Fibroblast of lung (primary cell): Measurements from ENCODE around the gene ANKRD26. TPM values are rescaled to one million over a fixed set of nuclear protein-coding genes. Genes with fewer than 3 reads are reported as not detected.

ENCODE experiments used
- DNase-seq, 2 donors: peaks; one replicate each; pipeline versions ENCODE4 v3.0.0 to v3.0.0-alpha.2; 2010; ENCODE audit warnings: low read depth in 2 of 2
- H2AFZ ChIP-seq: 2 replicates; pipeline ENCODE4 v1.5.1; 2012; ENCODE audit warnings: low read length, control low read depth, inconsistent platforms
- H3K27ac ChIP-seq: 2 replicates; pipeline ENCODE4 v1.5.1; 2011; ENCODE audit warnings: low read length, control low read depth; ENCODE audit not compliant: insufficient read depth
- H3K27me3 ChIP-seq: 2 replicates; pipeline ENCODE4 v1.5.1; 2011; ENCODE audit warnings: mild to moderate bottlenecking, low read length; ENCODE audit not compliant: control insufficient read depth, insufficient read depth
- H3K36me3 ChIP-seq: 2 replicates; pipeline ENCODE4 v1.5.1; 2011; ENCODE audit warnings: low read length; ENCODE audit not compliant: control insufficient read depth, insufficient read depth
- H3K4me1 ChIP-seq: 2 replicates; pipeline ENCODE4 v1.5.1; 2011; ENCODE audit warnings: low read length; ENCODE audit not compliant: control insufficient read depth, insufficient read depth; ENCODE audit errors: extremely low read depth
- H3K4me2 ChIP-seq: 2 replicates; pipeline ENCODE4 v1.5.1; 2011; ENCODE audit warnings: low read length, control low read depth; ENCODE audit not compliant: insufficient read depth; ENCODE audit errors: extremely low read depth
- H3K4me3 ChIP-seq, 4 experiments: fragments of 200-600 bp in 1 of 4; sonication (generic) in 1 of 4; replicated peaks in 1 of 4; 2 replicates each; pipeline ENCODE4 v1.5.1; 2011 to 2016; ENCODE audit warnings: low read length in 4 of 4, low read depth in 3 of 4, mild to moderate bottlenecking in 3 of 4, control low read depth in 2 of 4, inconsistent platforms in 1 of 4, mixed read lengths in 1 of 4; ENCODE audit not compliant: insufficient read depth in 1 of 4; ENCODE audit errors: control extremely low read depth in 1 of 4
- H3K79me2 ChIP-seq: 2 replicates; pipeline ENCODE4 v1.5.1; 2012; ENCODE audit warnings: mild to moderate bottlenecking, low read length, inconsistent platforms; ENCODE audit not compliant: control insufficient read depth, insufficient read depth
- H3K9ac ChIP-seq: 2 replicates; pipeline ENCODE4 v1.5.1; 2011; ENCODE audit warnings: mild to moderate bottlenecking, low read length, control low read depth; ENCODE audit not compliant: insufficient read depth
- H3K9me3 ChIP-seq: 2 replicates; pipeline ENCODE4 v1.5.1; 2012; ENCODE audit warnings: low read depth, low read length; ENCODE audit not compliant: control insufficient read depth, insufficient read depth
- H4K20me1 ChIP-seq: 2 replicates; pipeline ENCODE4 v1.5.1; 2011; ENCODE audit warnings: low read length; ENCODE audit not compliant: control insufficient read depth, insufficient read depth; ENCODE audit errors: extremely low read depth
- CTCF ChIP-seq, 2 donors: IDR thresholded peaks in 1 of 2; conservative IDR thresholded peaks in 1 of 2; 1 replicate in 1 of 2; 2 replicates in 1 of 2; pipeline ENCODE4 v1.5.1; 2011 to 2012; ENCODE audit warnings: low read length in 2 of 2, control low read depth in 1 of 2, inconsistent platforms in 1 of 2, low read depth in 1 of 2, mild to moderate bottlenecking in 1 of 2
- EZH2 ChIP-seq: IDR thresholded peaks from 2 replicates; pipeline ENCODE4 v1.5.1; 2012; ENCODE audit warnings: low read length, control low read depth, mild to moderate bottlenecking; ENCODE audit errors: missing control alignments
- polyA plus RNA-seq, 2 donors: library from polyadenylated mRNA; depleted of rRNA in 1 of 2; stranded (reverse) in 1 of 2; unstranded in 1 of 2; fragments of >200 nt; gene quantifications; 2 replicates each; pipeline ENCODE4 v1.2.1, GENCODE V29; 2011 to 2012; ENCODE audit warnings: missing spikeins in 1 of 2
- total RNA-seq: library from RNA; depleted of rRNA; stranded (reverse); fragments of >200 nt; gene quantifications from 2 replicates; pipeline ENCODE4 v1.2.1, GENCODE V29; 2014

ANKRD26 gene
- total and polyA plus RNA-seq, 2 donors (not counting 1 experiment from before 2014, with no cell fraction given): 1.9 to 11.7 TPM

GRCh38 chr10:27030060-27030459 is 70.2 kb downstream of the ANKRD26 start:
- TF ChIP-seq CTCF (conservative IDR thresholded peaks at IDR 0.05 in 1 of 2, IDR thresholded peaks at IDR 0.05 in 1 of 2; ENCODE audit: low read depth in 1 of 2, low read length in 2 of 2): no peak
- TF ChIP-seq EZH2: no peak
- H3K9ac ChIP-seq: no peak overlapping the region

GRCh38 chr10:27022048-27022447 is 78.2 kb downstream of the ANKRD26 start:
- H3K27ac ChIP-seq: no peak overlapping the region
- no peaks in the 10 kb centered on the region for H3K79me2 ChIP-seq
- H3K4me3 ChIP-seq: no peak overlapping the region
- H3K4me2 ChIP-seq: no peak overlapping the region
- TF ChIP-seq CTCF (conservative IDR thresholded peaks at IDR 0.05 in 1 of 2, IDR thresholded peaks at IDR 0.05 in 1 of 2; ENCODE audit: low read depth in 1 of 2, low read length in 2 of 2) (no peak), EZH2 (no peak)
- no peak overlapping the region for H2AFZ ChIP-seq
- H3K36me3 ChIP-seq: no peaks in the 10 kb centered on the region
- no peak for DNase-seq
- no peaks in the 10 kb centered on the region for H3K9me3 ChIP-seq
- no peaks in the 10 kb centered on the region for H3K4me1 ChIP-seq
- no peak overlapping the region for H3K9ac ChIP-seq
- no peaks in the 10 kb centered on the region for H3K27me3 ChIP-seq
- H4K20me1 ChIP-seq: no peaks in the 10 kb centered on the region

More at GRCh38 chr10:27030060-27030459, 70.2 kb downstream of the ANKRD26 start:
- Histone ChIP-seq H3K9me3 (no peaks in the 10 kb centered on the region), H3K4me3 (no peak overlapping the region), H3K79me2 (no peaks in the 10 kb centered on the region), H3K36me3 (no peaks in the 10 kb centered on the region), H3K4me2 (no peak overlapping the region), H4K20me1 (no peaks in the 10 kb centered on the region), H2AFZ (no peak overlapping the region), H3K27me3 (no peaks in the 10 kb centered on the region), H3K4me1 (no peaks in the 10 kb centered on the region), H3K27ac (no peak overlapping the region)
- peak; percentile 21 to 32 for DNase-seq

- Histone ChIP-seq H3K4me3 (no peak overlapping the region), H4K20me1 (no peaks in the 10 kb centered on the region), H3K79me2 (no peaks in the 10 kb centered on the region), H3K36me3 (no peaks in the 10 kb centered on the region), H3K9ac (no peak overlapping the region), H3K27me3 (no peaks in the 10 kb centered on the region), H3K4me1 (no peaks in the 10 kb centered on the region), H3K27ac (no peak overlapping the region), H3K9me3 (no peaks in the 10 kb centered on the region), H2AFZ (no peak overlapping the region), H3K4me2 (no peak overlapping the region)
- TF ChIP-seq EZH2 (no peak), CTCF (conservative IDR thresholded peaks at IDR 0.05 in 1 of 2, IDR thresholded peaks at IDR 0.05 in 1 of 2; ENCODE audit: low read depth in 1 of 2, low read length in 2 of 2) (no peak)
- no peak for DNase-seq
These were observed 80.1 kb downstream of the ANKRD26 start for GRCh38 chr10:27020243-27020642.
